SJCRH30 (cell line): Measurements from ENCODE around the gene DCLK2. TPM values are rescaled to one million over a fixed set of nuclear protein-coding genes. Genes with fewer than 3 reads are reported as not detected.

Experiments
- DNase-seq, 2 experiments: peaks; one replicate each; pipeline ENCODE4 v3.0.0-alpha.2; 2015 to 2020
- H3K27ac ChIP-seq: fragments of 250-450 bp; sonication (Bioruptor Pico); 2 replicates; pipeline ENCODE4 v1.5.1; 2020; ENCODE audit warnings: mild to moderate bottlenecking, moderate library complexity
- H3K27me3 ChIP-seq: fragments of 250-450 bp; sonication (Bioruptor Pico); 2 replicates; pipeline ENCODE4 v1.5.1; 2020; ENCODE audit warnings: mild to moderate bottlenecking, moderate library complexity
- H3K36me3 ChIP-seq: fragments of 250-450 bp; sonication (Bioruptor Pico); 2 replicates; pipeline ENCODE4 v1.5.1; 2020; ENCODE audit warnings: mild to moderate bottlenecking, moderate library complexity
- H3K4me1 ChIP-seq: fragments of 250-450 bp; sonication (Bioruptor Pico); 2 replicates; pipeline ENCODE4 v1.5.1; 2020; ENCODE audit warnings: mild to moderate bottlenecking, moderate library complexity
- H3K4me3 ChIP-seq: fragments of 250-450 bp; sonication (Bioruptor Pico); 2 replicates; pipeline ENCODE4 v1.5.1; 2020; ENCODE audit warnings: mild to moderate bottlenecking, moderate library complexity
- H3K9me3 ChIP-seq: fragments of 250-450 bp; sonication (Bioruptor Pico); replicated peaks from 2 replicates; pipeline ENCODE4 v1.5.1; 2020; ENCODE audit warnings: mild to moderate bottlenecking, moderate library complexity
- total RNA-seq: library from RNA; depleted of rRNA; stranded (reverse); fragments of >200 nt; shearing (Covaris generic); gene quantifications from 2 replicates; pipeline ENCODE4 v1.2.3, GENCODE V29; 2014

Gene DCLK2
- total RNA-seq, 1 experiment from 2014 or later = 5.7 TPM

- H3K4me1 ChIP-seq = 0 out of 2 replicates have a peak, but pooled peaks cover 3% of the 10 kb centered on the region
- no peak overlapping the region for H3K4me3 ChIP-seq
- H3K27me3 ChIP-seq = no peaks in the 10 kb centered on the region
- H3K36me3 ChIP-seq = no peaks in the 10 kb centered on the region
- H3K9me3 ChIP-seq = no peaks in the 10 kb centered on the region
- H3K27ac ChIP-seq = peak overlapping the region; percentile 21; the same call in 1 of the 2 replicates
- no peak for DNase-seq
These were observed 41.2 kb downstream of the DCLK2 start for GRCh38 chr4:150119492-150119891.

- no peak for DNase-seq
- Histone ChIP-seq H3K27me3 (no peaks in the 10 kb centered on the region), H3K4me3 (no peak overlapping the region), H3K27ac (no peak overlapping the region), H3K9me3 (no peaks in the 10 kb centered on the region), H3K36me3 (no peaks in the 10 kb centered on the region), H3K4me1 (peaks cover 12% of the 10 kb centered on the region)
These were observed 44.8 kb downstream of the DCLK2 start for GRCh38 chr4:150123087-150123486.

- Histone ChIP-seq H3K4me3 (no peak overlapping the region), H3K9me3 (no peaks in the 10 kb centered on the region)
- DNase-seq = no peak
These were observed 45.8 kb downstream of the DCLK2 start for GRCh38 chr4:150123796-150124677.

GRCh38 chr4:150126201-150126863 lies 48.1 kb downstream of the DCLK2 start:
- no peak for DNase-seq
- peaks cover 9% of the 10 kb centered on the region for H3K4me1 ChIP-seq
- H3K36me3 ChIP-seq = no peaks in the 10 kb centered on the region
- no peaks in the 10 kb centered on the region for H3K9me3 ChIP-seq
- H3K27me3 ChIP-seq = no peaks in the 10 kb centered on the region
- no peak overlapping the region for H3K27ac ChIP-seq
- H3K4me3 ChIP-seq = no peak overlapping the region

More at GRCh38 chr4:150123796-150124677, 45.8 kb downstream of the DCLK2 start:
- H3K27ac ChIP-seq = no peak overlapping the region
- no peaks in the 10 kb centered on the region for H3K27me3 ChIP-seq
- H3K4me1 ChIP-seq = peaks cover 12% of the 10 kb centered on the region
- H3K36me3 ChIP-seq = no peaks in the 10 kb centered on the region

- peak in 1 of 2 experiments; percentile 8 for DNase-seq
- Histone ChIP-seq H3K4me3 (no peak overlapping the region), H3K27ac (no peak overlapping the region), H3K36me3 (no peaks in the 10 kb centered on the region), H3K9me3 (no peaks in the 10 kb centered on the region), H3K4me1 (peaks cover 9% of the 10 kb centered on the region), H3K27me3 (no peaks in the 10 kb centered on the region)
These were observed 48.6 kb downstream of the DCLK2 start for GRCh38 chr4:150126864-150127203.

GRCh38 chr4:150127757-150128156 lies 49.5 kb downstream of the DCLK2 start:
- Histone ChIP-seq H3K4me3 (no peak overlapping the region), H3K9me3 (no peaks in the 10 kb centered on the region), H3K36me3 (no peaks in the 10 kb centered on the region), H3K27me3 (no peaks in the 10 kb centered on the region), H3K4me1 (peaks cover 9% of the 10 kb centered on the region), H3K27ac (no peak overlapping the region)
- no peak for DNase-seq

- Histone ChIP-seq H3K4me1 (peaks cover 9% of the 10 kb centered on the region), H3K9me3 (no peaks in the 10 kb centered on the region), H3K36me3 (no peaks in the 10 kb centered on the region), H3K27ac (no peak overlapping the region), H3K27me3 (no peaks in the 10 kb centered on the region), H3K4me3 (no peak overlapping the region)
- no peak for DNase-seq
These were observed 52.7 kb downstream of the DCLK2 start for GRCh38 chr4:150130933-150131332.

GRCh38 chr4:150131581-150132228 lies 53.5 kb downstream of the DCLK2 start:
- H3K9me3 ChIP-seq = no peaks in the 10 kb centered on the region
- no peak for DNase-seq
- no peaks in the 10 kb centered on the region for H3K27me3 ChIP-seq
- H3K36me3 ChIP-seq = no peaks in the 10 kb centered on the region
- no peak overlapping the region for H3K4me3 ChIP-seq
- H3K27ac ChIP-seq = no peak overlapping the region
- H3K4me1 ChIP-seq = peaks cover 3% of the 10 kb centered on the region; the same call in 1 of the 2 replicates

- Histone ChIP-seq H3K27ac (no peak overlapping the region), H3K36me3 (no peaks in the 10 kb centered on the region), H3K9me3 (no peaks in the 10 kb centered on the region), H3K4me3 (no peak overlapping the region), H3K27me3 (no peaks in the 10 kb centered on the region), H3K4me1 (no peaks in the 10 kb centered on the region)
- DNase-seq = no peak
These were observed 55.4 kb downstream of the DCLK2 start for GRCh38 chr4:150133605-150134004.

- no peaks in the 10 kb centered on the region for H3K4me1 ChIP-seq
- H3K27me3 ChIP-seq = no peaks in the 10 kb centered on the region
- no peaks in the 10 kb centered on the region for H3K36me3 ChIP-seq
- no peaks in the 10 kb centered on the region for H3K9me3 ChIP-seq
- no peak for DNase-seq
- no peak overlapping the region for H3K27ac ChIP-seq
- no peak overlapping the region for H3K4me3 ChIP-seq
These were observed 57.0 kb downstream of the DCLK2 start for GRCh38 chr4:150135134-150135772.

GRCh38 chr4:150136036-150136435 lies 57.8 kb downstream of the DCLK2 start:
- H3K27ac ChIP-seq = no peak overlapping the region
- no peaks in the 10 kb centered on the region for H3K4me1 ChIP-seq
- H3K27me3 ChIP-seq = no peaks in the 10 kb centered on the region
- H3K36me3 ChIP-seq = no peaks in the 10 kb centered on the region
- no peak overlapping the region for H3K4me3 ChIP-seq
- no peak for DNase-seq
- H3K9me3 ChIP-seq = no peaks in the 10 kb centered on the region

GRCh38 chr4:150136481-150136880 lies 58.2 kb downstream of the DCLK2 start:
- peak in 1 of 2 experiments; percentile 24 for DNase-seq
- Histone ChIP-seq H3K4me3 (no peak overlapping the region), H3K27ac (no peak overlapping the region)

GRCh38 chr4:150139297-150139865 lies 61.1 kb downstream of the DCLK2 start:
- H3K4me3 ChIP-seq = no peak overlapping the region
- no peaks in the 10 kb centered on the region for H3K27me3 ChIP-seq
- no peak for DNase-seq
- H3K4me1 ChIP-seq = 0 out of 2 replicates have a peak, but pooled peaks cover 4% of the 10 kb centered on the region
- H3K36me3 ChIP-seq = no peaks in the 10 kb centered on the region
- H3K9me3 ChIP-seq = no peaks in the 10 kb centered on the region
- H3K27ac ChIP-seq = no peak overlapping the region

More at GRCh38 chr4:150136481-150136880, 58.2 kb downstream of the DCLK2 start:
- H3K27me3 ChIP-seq = no peaks in the 10 kb centered on the region
- H3K9me3 ChIP-seq = no peaks in the 10 kb centered on the region
- no peaks in the 10 kb centered on the region for H3K36me3 ChIP-seq
- 0 out of 2 replicates have a peak, but pooled peaks cover 4% of the 10 kb centered on the region for H3K4me1 ChIP-seq

GRCh38 chr4:150140774-150141400 lies 62.6 kb downstream of the DCLK2 start:
- 0 out of 2 replicates have a peak, but pooled peaks cover 4% of the 10 kb centered on the region for H3K4me1 ChIP-seq
- no peak for DNase-seq
- H3K36me3 ChIP-seq = no peaks in the 10 kb centered on the region
- no peak overlapping the region for H3K27ac ChIP-seq
- no peaks in the 10 kb centered on the region for H3K9me3 ChIP-seq
- no peak overlapping the region for H3K4me3 ChIP-seq
- no peaks in the 10 kb centered on the region for H3K27me3 ChIP-seq
